HG02870 (cell line): ENCODE data around the gene PRSS1.

Experiments
- ATAC-seq: cut with Tn5 transposase; IDR thresholded peaks from one replicate; pipeline ENCODE4 v1.9.1; 2021; ENCODE audit warnings: mild to moderate bottlenecking, moderate library complexity; ENCODE audit not compliant: unreplicated experiment

PRSS1 gene

DNA sequence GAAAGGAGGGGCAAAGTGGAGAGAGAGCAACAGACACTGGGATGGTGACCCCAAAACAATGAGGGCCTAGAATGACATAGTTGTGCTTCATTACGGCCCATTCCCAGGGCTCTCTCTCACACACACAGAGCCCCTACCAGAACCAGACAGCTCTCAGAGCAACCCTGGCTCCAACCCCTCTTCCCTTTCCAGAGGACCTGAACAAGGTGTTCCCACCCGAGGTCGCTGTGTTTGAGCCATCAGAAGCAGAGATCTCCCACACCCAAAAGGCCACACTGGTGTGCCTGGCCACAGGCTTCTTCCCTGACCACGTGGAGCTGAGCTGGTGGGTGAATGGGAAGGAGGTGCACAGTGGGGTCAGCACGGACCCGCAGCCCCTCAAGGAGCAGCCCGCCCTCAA is 42.2 kb downstream of the PRSS1 start:
- no peak for ATAC-seq

DNA sequence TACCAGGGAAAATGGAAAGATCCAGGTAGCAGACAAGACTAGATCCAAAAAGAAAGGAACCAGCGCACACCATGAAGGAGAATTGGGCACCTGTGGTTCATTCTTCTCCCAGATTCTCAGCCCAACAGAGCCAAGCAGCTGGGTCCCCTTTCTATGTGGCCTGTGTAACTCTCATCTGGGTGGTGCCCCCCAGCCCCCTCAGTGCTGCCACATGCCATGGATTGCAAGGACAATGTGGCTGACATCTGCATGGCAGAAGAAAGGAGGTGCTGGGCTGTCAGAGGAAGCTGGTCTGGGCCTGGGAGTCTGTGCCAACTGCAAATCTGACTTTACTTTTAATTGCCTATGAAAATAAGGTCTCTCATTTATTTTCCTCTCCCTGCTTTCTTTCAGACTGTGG is 42.9 kb downstream of the PRSS1 start:
- no peak for ATAC-seq

DNA sequence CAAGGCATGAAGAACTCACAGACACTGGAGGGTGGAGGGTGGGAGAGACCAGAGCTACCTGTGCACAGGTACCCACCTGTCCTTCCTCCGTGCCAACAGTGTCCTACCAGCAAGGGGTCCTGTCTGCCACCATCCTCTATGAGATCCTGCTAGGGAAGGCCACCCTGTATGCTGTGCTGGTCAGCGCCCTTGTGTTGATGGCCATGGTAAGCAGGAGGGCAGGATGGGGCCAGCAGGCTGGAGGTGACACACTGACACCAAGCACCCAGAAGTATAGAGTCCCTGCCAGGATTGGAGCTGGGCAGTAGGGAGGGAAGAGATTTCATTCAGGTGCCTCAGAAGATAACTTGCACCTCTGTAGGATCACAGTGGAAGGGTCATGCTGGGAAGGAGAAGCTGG is 43.3 kb downstream of the PRSS1 start:
- ATAC-seq = no peak

DNA sequence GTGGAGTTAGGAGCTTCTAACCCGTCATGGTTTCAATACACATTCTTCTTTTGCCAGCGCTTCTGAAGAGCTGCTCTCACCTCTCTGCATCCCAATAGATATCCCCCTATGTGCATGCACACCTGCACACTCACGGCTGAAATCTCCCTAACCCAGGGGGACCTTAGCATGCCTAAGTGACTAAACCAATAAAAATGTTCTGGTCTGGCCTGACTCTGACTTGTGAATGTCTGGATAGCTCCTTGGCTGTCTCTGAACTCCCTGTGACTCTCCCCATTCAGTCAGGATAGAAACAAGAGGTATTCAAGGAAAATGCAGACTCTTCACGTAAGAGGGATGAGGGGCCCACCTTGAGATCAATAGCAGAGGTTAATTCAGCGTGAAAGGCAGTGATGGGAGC is 43.9 kb downstream of the PRSS1 start:
- ATAC-seq = no peak

DNA sequence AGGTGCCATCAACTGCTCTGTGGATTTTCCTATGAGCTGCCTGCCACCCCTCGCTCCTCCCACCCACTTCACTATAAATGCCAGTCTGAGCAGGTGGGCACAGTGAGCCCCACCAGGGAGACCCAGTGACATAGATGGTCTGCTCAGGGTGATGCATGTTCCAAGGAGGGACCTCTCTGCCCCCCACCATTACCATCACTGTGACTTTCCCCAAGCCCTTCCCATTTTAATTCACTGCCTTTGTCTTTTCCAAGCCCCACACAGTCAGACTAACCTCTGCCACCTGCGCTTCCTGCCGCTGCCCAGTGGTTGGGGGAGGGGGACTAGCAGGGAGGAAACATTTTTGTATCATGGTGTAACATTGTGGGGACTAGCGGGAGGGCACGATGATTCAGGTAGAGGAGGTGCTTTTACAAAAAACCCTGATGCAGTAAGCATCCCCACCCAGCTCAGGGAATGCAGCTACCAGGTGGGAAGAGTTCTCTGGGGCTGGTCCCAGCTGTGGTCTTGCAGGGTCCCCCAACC is 46.1 kb downstream of the PRSS1 start:
- ATAC-seq = no peak

DNA sequence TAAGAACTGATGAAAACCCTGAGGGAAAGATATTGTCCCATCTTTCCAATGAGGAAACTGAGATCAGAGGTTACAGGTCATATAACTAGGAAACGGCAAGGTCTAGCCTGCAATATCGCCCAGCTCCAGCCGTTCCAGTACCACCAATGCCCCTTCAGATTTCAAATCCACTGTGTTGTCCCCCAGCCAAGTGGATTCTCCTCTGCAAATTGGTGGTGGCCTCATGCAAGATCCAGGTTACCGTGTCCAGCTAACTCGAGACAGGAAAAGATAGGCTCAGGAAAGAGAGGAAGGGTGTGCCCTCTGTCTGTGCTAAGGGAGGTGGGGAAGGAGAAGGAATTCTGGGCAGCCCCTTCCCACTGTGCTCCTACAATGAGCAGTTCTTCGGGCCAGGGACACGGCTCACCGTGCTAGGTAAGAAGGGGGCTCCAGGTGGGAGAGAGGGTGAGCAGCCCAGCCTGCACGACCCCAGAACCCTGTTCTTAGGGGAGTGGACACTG is 46.8 kb downstream of the PRSS1 start:
- ATAC-seq = no peak

DNA sequence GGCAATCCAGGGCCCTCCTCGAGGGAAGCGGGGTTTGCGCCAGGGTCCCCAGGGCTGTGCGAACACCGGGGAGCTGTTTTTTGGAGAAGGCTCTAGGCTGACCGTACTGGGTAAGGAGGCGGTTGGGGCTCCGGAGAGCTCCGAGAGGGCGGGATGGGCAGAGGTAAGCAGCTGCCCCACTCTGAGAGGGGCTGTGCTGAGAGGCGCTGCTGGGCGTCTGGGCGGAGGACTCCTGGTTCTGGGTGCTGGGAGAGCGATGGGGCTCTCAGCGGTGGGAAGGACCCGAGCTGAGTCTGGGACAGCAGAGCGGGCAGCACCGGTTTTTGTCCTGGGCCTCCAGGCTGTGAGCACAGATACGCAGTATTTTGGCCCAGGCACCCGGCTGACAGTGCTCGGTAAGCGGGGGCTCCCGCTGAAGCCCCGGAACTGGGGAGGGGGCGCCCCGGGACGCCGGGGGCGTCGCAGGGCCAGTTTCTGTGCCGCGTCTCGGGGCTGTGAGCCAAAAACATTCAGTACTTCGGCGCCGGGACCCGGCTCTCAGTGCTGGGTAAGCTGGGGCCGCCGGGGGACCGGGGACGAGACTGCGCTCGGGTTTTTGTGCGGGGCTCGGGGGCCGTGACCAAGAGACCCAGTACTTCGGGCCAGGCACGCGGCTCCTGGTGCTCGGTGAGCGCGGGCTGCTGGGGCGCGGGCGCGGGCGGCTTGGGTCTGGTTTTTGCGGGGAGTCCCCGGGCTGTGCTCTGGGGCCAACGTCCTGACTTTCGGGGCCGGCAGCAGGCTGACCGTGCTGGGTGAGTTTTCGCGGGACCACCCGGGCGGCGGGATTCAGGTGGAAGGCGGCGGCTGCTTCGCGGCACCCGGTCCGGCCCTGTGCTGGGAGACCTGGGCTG is 47.5 kb downstream of the PRSS1 start:
- ATAC-seq = peak; percentile 37

DNA sequence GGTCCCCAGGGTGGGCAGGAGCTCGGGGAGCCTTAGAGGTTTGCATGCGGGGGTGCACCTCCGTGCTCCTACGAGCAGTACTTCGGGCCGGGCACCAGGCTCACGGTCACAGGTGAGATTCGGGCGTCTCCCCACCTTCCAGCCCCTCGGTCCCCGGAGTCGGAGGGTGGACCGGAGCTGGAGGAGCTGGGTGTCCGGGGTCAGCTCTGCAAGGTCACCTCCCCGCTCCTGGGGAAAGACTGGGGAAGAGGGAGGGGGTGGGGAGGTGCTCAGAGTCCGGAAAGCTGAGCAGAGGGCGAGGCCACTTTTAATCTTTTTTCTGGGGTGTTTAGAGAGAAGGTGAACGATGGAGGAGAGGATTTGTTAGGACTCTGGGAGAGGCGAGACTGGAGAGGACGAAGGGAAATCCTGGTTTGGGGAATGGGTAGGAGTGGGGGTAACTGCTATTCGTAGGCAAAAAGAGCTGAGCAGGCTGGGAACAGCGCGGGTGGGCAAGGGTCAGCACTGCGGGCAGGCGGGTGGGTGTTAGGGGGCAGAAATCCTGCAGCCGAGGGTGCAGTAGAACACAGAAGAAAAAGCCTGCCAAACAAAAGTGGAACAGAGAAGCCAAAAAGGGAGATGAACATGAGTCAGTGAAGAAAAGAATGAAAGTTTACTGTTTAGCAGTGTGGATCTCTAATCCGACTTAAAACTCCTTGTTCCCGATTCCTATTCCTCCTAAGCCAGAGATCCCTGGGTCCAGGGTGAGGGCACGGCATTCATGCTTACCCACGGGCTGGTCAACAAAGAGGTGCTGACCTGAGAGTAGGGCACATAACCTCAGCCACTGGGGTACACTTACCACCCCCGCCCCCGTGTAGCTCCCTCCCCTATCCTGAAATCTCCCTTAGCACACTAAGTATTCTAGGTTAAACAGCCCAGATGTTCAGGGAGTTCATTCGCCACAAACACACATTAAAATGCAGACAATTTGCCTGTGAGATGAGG is 48.4 kb downstream of the PRSS1 start:
- peak; percentile 29 for ATAC-seq

DNA sequence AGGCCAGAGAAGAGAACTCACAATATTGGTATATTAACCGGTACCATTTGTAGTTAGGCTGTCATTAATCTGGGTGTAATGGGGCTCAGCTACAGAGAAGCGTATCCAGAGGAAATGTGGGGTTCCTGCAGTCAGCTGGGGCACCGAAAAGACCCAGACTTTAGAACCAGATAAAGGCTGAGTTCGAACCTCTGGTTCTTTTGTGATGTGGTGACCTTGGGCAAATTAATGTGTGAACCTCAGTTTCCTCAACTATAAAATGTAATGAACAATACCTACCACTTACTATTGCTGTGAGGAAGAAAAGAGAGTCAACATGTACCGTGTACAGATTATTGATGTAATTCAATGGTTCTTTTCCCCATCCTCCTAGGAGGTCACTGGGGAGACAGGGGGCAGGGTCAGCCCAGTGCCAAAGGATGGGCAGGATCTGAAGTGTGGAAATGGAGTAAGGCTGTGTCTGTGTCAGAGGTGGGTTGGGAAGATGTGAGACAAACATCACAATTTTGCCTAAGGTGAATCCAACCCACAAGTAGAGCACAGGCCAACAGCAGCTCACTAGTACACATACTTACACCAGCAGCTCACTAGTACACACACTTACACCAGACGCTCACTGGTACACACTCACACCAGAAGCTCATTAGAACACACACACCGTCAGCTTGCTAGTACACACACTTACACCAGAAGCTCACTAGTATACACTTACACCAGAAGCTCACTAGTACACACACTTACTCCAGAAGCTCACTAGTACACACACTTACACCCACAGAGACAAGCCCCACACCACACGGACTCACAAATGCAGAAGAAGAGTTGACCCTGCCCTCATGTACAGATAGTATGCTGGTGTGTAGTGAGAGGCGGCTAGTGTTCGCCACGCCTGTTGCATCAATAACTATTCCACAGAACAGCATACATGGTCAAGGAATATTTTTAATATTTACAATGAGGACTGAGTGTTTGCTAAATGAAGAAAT is 49.5 kb downstream of the PRSS1 start:
- ATAC-seq = no peak

DNA sequence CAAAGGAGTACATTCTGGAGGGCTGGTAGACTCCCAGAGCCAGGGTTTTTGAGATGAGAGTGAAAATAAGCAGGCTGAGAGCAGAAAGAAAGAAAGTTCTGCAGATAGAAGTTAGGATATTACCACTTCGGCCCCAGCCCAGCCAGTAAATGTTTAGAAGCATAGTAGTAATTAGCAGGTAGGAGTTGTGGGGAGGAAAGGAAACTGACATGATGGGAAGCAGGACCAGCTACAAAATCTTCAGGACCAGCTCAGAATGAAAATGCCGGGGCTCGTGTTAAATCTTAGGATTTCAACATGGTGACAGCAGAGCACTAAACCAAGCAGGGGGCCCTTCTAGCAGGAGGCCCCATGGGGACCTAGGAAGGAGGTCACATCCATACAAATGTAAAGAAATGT is 50.2 kb downstream of the PRSS1 start:
- no peak for ATAC-seq

DNA sequence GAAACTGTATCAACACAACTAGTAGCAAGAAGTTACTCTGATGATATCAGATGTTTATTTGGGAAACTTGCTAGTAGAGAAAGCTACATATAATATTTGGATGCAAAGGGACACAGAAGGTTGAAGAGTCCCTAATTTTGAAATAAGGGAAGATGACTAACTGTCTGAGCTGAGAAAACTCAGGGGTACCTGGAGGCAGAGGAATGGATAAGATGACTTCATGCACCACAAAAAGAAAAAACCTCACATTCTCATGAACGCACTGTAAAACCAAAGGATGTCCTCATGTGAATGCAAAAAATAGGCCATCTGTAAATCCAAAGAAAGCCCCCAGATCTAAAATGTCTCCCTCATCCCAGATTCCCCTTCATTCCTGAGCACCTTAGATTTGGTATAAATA is 50.8 kb downstream of the PRSS1 start:
- ATAC-seq = no peak

DNA sequence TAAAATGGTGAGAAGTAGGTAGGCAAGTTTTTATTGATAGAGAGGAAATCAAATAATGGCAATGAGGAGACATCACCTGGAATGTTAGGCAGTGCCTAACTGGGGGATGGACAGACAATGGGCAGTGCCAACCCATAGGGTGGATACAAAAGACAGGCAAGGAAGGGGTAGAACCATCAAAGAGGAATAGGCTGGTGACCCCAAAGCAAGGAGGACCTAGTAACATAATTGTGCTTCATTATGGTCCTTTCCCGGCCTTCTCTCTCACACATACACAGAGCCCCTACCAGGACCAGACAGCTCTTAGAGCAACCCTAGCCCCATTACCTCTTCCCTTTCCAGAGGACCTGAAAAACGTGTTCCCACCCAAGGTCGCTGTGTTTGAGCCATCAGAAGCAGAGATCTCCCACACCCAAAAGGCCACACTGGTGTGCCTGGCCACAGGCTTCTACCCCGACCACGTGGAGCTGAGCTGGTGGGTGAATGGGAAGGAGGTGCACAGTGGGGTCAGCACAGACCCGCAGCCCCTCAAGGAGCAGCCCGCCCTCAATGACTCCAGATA is 51.5 kb downstream of the PRSS1 start:
- no peak for ATAC-seq

DNA sequence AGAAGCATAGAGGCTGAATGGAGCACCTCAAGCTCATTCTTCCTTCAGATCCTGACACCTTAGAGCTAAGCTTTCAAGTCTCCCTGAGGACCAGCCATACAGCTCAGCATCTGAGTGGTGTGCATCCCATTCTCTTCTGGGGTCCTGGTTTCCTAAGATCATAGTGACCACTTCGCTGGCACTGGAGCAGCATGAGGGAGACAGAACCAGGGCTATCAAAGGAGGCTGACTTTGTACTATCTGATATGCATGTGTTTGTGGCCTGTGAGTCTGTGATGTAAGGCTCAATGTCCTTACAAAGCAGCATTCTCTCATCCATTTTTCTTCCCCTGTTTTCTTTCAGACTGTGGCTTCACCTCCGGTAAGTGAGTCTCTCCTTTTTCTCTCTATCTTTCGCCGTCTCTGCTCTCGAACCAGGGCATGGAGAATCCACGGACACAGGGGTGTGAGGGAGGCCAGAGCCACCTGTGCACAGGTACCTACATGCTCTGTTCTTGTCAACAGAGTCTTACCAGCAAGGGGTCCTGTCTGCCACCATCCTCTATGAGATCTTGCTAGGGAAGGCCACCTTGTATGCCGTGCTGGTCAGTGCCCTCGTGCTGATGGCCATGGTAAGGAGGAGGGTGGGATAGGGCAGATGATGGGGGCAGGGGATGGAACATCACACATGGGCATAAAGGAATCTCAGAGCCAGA is 52.5 kb downstream of the PRSS1 start:
- no peak for ATAC-seq

DNA sequence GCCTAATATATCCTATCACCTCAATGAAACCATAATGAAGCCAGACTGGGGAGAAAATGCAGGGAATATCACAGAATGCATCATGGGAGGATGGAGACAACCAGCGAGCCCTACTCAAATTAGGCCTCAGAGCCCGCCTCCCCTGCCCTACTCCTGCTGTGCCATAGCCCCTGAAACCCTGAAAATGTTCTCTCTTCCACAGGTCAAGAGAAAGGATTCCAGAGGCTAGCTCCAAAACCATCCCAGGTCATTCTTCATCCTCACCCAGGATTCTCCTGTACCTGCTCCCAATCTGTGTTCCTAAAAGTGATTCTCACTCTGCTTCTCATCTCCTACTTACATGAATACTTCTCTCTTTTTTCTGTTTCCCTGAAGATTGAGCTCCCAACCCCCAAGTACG is 53.0 kb downstream of the PRSS1 start:
- ATAC-seq = no peak
